Measurements from ENCODE around the gene SPIN2A.
"Not testable (repeated sequence)": the region's sequence is repeated elsewhere in the genome, so short reads cannot be mapped to it uniquely, and the experiment has no call there.

SPIN2A gene

GRCh38 chrX:57121162-57121755, 15.9 kb downstream of the SPIN2A start, which contains the start of gene SPIN2B:
TSS of gene SPIN2B (minus strand) at chrX:57121548.
- DNase-seq (ENCODE audit: low spot score) = peak; percentile 86
- H3K27ac ChIP-seq = peak within 1 kb of the TSS; percentile 67 to 89
- TF ChIP-seq CTCF (IDR thresholded peaks at IDR 0.05) = no peak

GRCh38 chrX:57120619-57121161, 16.5 kb downstream of the SPIN2A start:
- peak overlapping the region; percentile 74 for H3K4me3 ChIP-seq
- H3K27ac ChIP-seq = peak overlapping the region; percentile 67 to 89
- not testable (repeated sequence) for DNase-seq (ENCODE audit: low spot score)

More at GRCh38 chrX:57121162-57121755, 15.9 kb downstream of the SPIN2A start, which contains the start of gene SPIN2B:
- H3K4me3 ChIP-seq = peak within 1 kb of the TSS; percentile 74

- H3K4me3 ChIP-seq = no peak overlapping the region
- no peak for TF ChIP-seq CTCF (IDR thresholded peaks at IDR 0.05)
- no peak for DNase-seq (ENCODE audit: low spot score)
- no peak overlapping the region for H3K27ac ChIP-seq
Observed at GRCh38 chrX:57119416-57119815, 17.8 kb downstream of the SPIN2A start.

GRCh38 chrX:57117566-57117965, 19.6 kb downstream of the SPIN2A start:
- not testable (repeated sequence) for H3K27ac ChIP-seq; DNase-seq (ENCODE audit: low spot score); H3K4me3 ChIP-seq

GRCh38 chrX:57104921-57105398, 32.2 kb downstream of the SPIN2A start:
- TF ChIP-seq CTCF (IDR thresholded peaks at IDR 0.05) = no peak
- DNase-seq (ENCODE audit: low spot score) = no peak
- no peak overlapping the region for H3K27ac ChIP-seq
- no peak overlapping the region for H3K4me3 ChIP-seq

GRCh38 chrX:57104406-57104805, 32.8 kb downstream of the SPIN2A start:
- no peak for DNase-seq (ENCODE audit: low spot score)
- Histone ChIP-seq H3K4me3 (no peak overlapping the region), H3K27ac (no peak overlapping the region)
- TF ChIP-seq CTCF (IDR thresholded peaks at IDR 0.05) = no peak

GRCh38 chrX:57103489-57103888, 33.7 kb downstream of the SPIN2A start:
- no peak for DNase-seq (ENCODE audit: low spot score)
- TF ChIP-seq CTCF (IDR thresholded peaks at IDR 0.05) = no peak
- no peak overlapping the region for H3K27ac ChIP-seq

GRCh38 chrX:57102918-57103317, 34.3 kb downstream of the SPIN2A start:
- H3K4me3 ChIP-seq; H3K27ac ChIP-seq; DNase-seq (ENCODE audit: low spot score): not testable (repeated sequence)

More at GRCh38 chrX:57103489-57103888, 33.7 kb downstream of the SPIN2A start:
- H3K4me3 ChIP-seq = no peak overlapping the region
